HCT116 (cell line): ENCODE results near the gene TRIP13. TPM values are rescaled to one million over a fixed set of nuclear protein-coding genes. Genes with fewer than 3 reads are reported as not detected.

Experiments
- ATAC-seq: fragments of 200-7000 bp; cut with Tn5 transposase; 2 replicates; pipeline ENCODE4 v1.9.1; 2020; ENCODE audit warnings: mild to moderate bottlenecking, moderate library complexity
- BruUV-seq: library from RNA; stranded (reverse); fragments of 400-500 nt; replicated peaks from 2 replicates; lab custom pipeline; 2021; lab: Mats Ljungman, UMichigan
- CTCF ChIA-PET: fragments of 300-600 bp; sonication (Branson Sonifier 250); formaldehyde crosslinking; loops from one replicate; lab custom pipeline; 2021; ENCODE audit warnings: antibody characterized with exemption; lab: Charles Lee
- POLR2A ChIA-PET: fragments of 300-600, 350-600 bp; sonication (Branson Sonifier 250); formaldehyde crosslinking; loops from one replicate; lab custom pipeline; 2021; ENCODE audit warnings: antibody characterized with exemption; lab: Charles Lee
- RAD21 ChIA-PET, 2 experiments: fragments of 300-600 bp; sonication (Branson Sonifier 250); formaldehyde crosslinking; loops; one replicate each; lab custom pipeline; 2023; ENCODE audit warnings: low total read pairs in 2 of 2; ENCODE audit not compliant: uncharacterized antibody in 2 of 2, unreplicated experiment in 2 of 2, low non-redundant PET in 1 of 2; lab: Charles Lee
- DNase-seq: peaks from one replicate; pipeline ENCODE4 v3.0.0-alpha.2; 2010; ENCODE audit warnings: low read depth, low spot score
- H2AFZ ChIP-seq: fragments of 200-600 bp; shearing (Covaris generic), sonication (generic); 2 replicates; pipeline ENCODE4 v1.6.1; 2017; ENCODE audit warnings: low read depth, mixed run types, mixed read lengths, antibody characterized with exemption, low read length; ENCODE audit not compliant: poor library complexity, severe bottlenecking
- H3K27ac ChIP-seq: 2 replicates; pipeline ENCODE4 v1.5.1; 2012; ENCODE audit warnings: low read depth, low read length
- H3K27me3 ChIP-seq: fragments of 200-600 bp; sonication (generic); 2 replicates; pipeline ENCODE4 v1.6.1; 2016; ENCODE audit warnings: mixed run types, low read length, mixed read lengths; ENCODE audit not compliant: insufficient read depth
- H3K36me3 ChIP-seq, 2 experiments: fragments of 200-500 bp in 1 of 2; fragments of 200-600 bp in 1 of 2; sonication (Bioruptor generic) in 1 of 2; sonication (generic) in 1 of 2; 2 replicates each; pipeline versions ENCODE4 v1.5.1 to v1.6.1; 2014 to 2016; ENCODE audit warnings: low read length in 2 of 2, inconsistent platforms in 1 of 2, mixed read lengths in 1 of 2, mixed run types in 1 of 2; ENCODE audit not compliant: insufficient read depth in 2 of 2, control insufficient read depth in 1 of 2
- H3K4me1 ChIP-seq, 2 experiments: fragments of 200-600 bp in 1 of 2; sonication (generic) in 1 of 2; 2 replicates each; pipeline versions ENCODE4 v1.5.1 to v1.6.1; 2012 to 2017; ENCODE audit warnings: low read length in 2 of 2, inconsistent platforms in 1 of 2, mild to moderate bottlenecking in 1 of 2, mixed read lengths in 1 of 2, mixed run types in 1 of 2, moderate library complexity in 1 of 2; ENCODE audit not compliant: insufficient read depth in 2 of 2, control insufficient read depth in 1 of 2
- H3K4me2 ChIP-seq: fragments of 200-600 bp; sonication (generic); 2 replicates; pipeline ENCODE4 v1.6.1; 2017; ENCODE audit warnings: mixed run types, low read length, mixed read lengths
- H3K4me3 ChIP-seq, 2 experiments: fragments of 200-600 bp in 1 of 2; sonication (generic) in 1 of 2; replicated peaks in 1 of 2; 2 replicates each; pipeline ENCODE4 v1.5.1; 2011 to 2016; ENCODE audit warnings: low read length in 2 of 2, control low read depth in 1 of 2, low read depth in 1 of 2, mild to moderate bottlenecking in 1 of 2, mixed read lengths in 1 of 2, mixed run types in 1 of 2
- H3K79me2 ChIP-seq: fragments of 200-600 bp; sonication (generic); 2 replicates; pipeline ENCODE4 v1.6.1; 2017; ENCODE audit warnings: mild to moderate bottlenecking, mixed run types, low read length, moderate library complexity, mixed read lengths; ENCODE audit not compliant: insufficient read depth
- H3K9ac ChIP-seq: fragments of 200-600 bp; sonication (generic); 2 replicates; pipeline ENCODE4 v1.6.1; 2016; ENCODE audit warnings: low read length, mixed read lengths
- H3K9me2 ChIP-seq: fragments of 200-600 bp; sonication (generic), shearing (Covaris generic); 2 replicates; pipeline ENCODE4 v1.6.1; 2017; ENCODE audit warnings: mixed run types, mild to moderate bottlenecking, moderate library complexity; ENCODE audit not compliant: insufficient read depth
- H3K9me3 ChIP-seq, 2 experiments: fragments of 200-500 bp in 1 of 2; fragments of 200-600 bp in 1 of 2; sonication (Bioruptor generic) in 1 of 2; sonication (generic) in 1 of 2; 2 replicates each; pipeline ENCODE4 v1.6.1; 2014 to 2017; ENCODE audit warnings: low read length in 2 of 2, mixed read lengths in 2 of 2, inconsistent platforms in 1 of 2, low read depth in 1 of 2, mild to moderate bottlenecking in 1 of 2, mixed run types in 1 of 2, moderate library complexity in 1 of 2; ENCODE audit not compliant: control insufficient read depth in 1 of 2, insufficient read depth in 1 of 2
- H4K20me1 ChIP-seq: fragments of 200-600 bp; sonication (generic), shearing (Covaris generic); 2 replicates; pipeline ENCODE4 v1.6.1; 2017; ENCODE audit warnings: mixed run types, mild to moderate bottlenecking, moderate library complexity; ENCODE audit not compliant: insufficient read depth
- CBX3 ChIP-seq: IDR thresholded peaks from 2 replicates; pipeline ENCODE4 v1.6.1; 2012; ENCODE audit warnings: low read depth
- CEBPB ChIP-seq: IDR thresholded peaks from 2 replicates; pipeline ENCODE4 v1.6.1; 2012; ENCODE audit warnings: low read depth
- EGR1 ChIP-seq: IDR thresholded peaks from 2 replicates; pipeline ENCODE4 v1.6.1; 2012; ENCODE audit warnings: low read depth
- EZH2phosphoT487 ChIP-seq: fragments of 200-600 bp; IDR thresholded peaks from 2 replicates; pipeline ENCODE4 v1.6.1; 2018; ENCODE audit warnings: antibody characterized with exemption, borderline replicate concordance
- RAD21 ChIP-seq: IDR thresholded peaks from 2 replicates; pipeline ENCODE4 v1.6.1; 2012; ENCODE audit warnings: low read depth, mild to moderate bottlenecking
- SP1 ChIP-seq: IDR thresholded peaks from 2 replicates; pipeline ENCODE4 v1.6.1; 2012; ENCODE audit warnings: low read depth
- ZBTB33 ChIP-seq: IDR thresholded peaks from 2 replicates; pipeline ENCODE4 v1.6.1; 2011; ENCODE audit warnings: mild to moderate bottlenecking, low read length, moderate library complexity; ENCODE audit not compliant: insufficient replicate concordance; ENCODE audit errors: extremely low read depth
- intact Hi-C: fragments of 100-400 bp; cut with micrococcal nuclease; formaldehyde crosslinking; loops from 2 replicates; pipeline ENCODE4 v1.10.0; 2022
- total RNA-seq: library from RNA; stranded (reverse); gene quantifications from one replicate; pipeline ENCODE4 v1.2.1, GENCODE V29; 2021; ENCODE audit not compliant: unreplicated experiment

The TRIP13 gene
- total RNA-seq, 1 experiment from 2014 or later: 45.0 TPM

- Histone ChIP-seq H3K79me2 (peaks cover 56% of the 10 kb centered on the region), H3K4me1 (no peaks in the 10 kb centered on the region), H2AFZ (no peak overlapping the region), H4K20me1 (no peaks in the 10 kb centered on the region; the same call in 1 of the 2 replicates), H3K36me3 (peaks cover 57 to 66% of the 10 kb centered on the region in 2 experiments), H3K9me2 (no peaks in the 10 kb centered on the region), H3K9me3 (no peaks in the 10 kb centered on the region), H3K4me2 (no peak overlapping the region), H3K27ac (no peak overlapping the region), H3K27me3 (no peaks in the 10 kb centered on the region), H3K4me3 (no peak overlapping the region), H3K9ac (no peak overlapping the region)
- ATAC-seq (no peak), DNase-seq (no peak)
- RAD21 ChIA-PET: no interaction called here
- CTCF ChIA-PET: no interaction called here
- intact Hi-C loops: no loop called here
- no peak for TF ChIP-seq CEBPB
- no peak for TF ChIP-seq ZBTB33
- no peak for TF ChIP-seq RAD21
- no peak for TF ChIP-seq EGR1
- no peak for TF ChIP-seq EZH2phosphoT487
- TF ChIP-seq CBX3: no peak
- no peak for TF ChIP-seq SP1
- BruUV-seq: no TSS peak
- POLR2A ChIA-PET: no interaction called here
Observed at GRCh38 chr5:880816-881550, 11.7 kb upstream of the TRIP13 start.

- Histone ChIP-seq H3K4me3 (no peak overlapping the region), H3K9me2 (no peaks in the 10 kb centered on the region), H4K20me1 (no peaks in the 10 kb centered on the region; the same call in 1 of the 2 replicates), H3K9ac (no peak overlapping the region), H2AFZ (no peak overlapping the region)
- CTCF ChIA-PET: no interaction called here
- no TSS peak for BruUV-seq
- DNase-seq: no peak
- no peak for ATAC-seq
- no peak for TF ChIP-seq EZH2phosphoT487
- TF ChIP-seq, all 23 proteins: peak for 0
- no peak overlapping the region for H3K4me2 ChIP-seq
- RAD21 ChIA-PET: no interaction called here
- H3K27ac ChIP-seq: no peak overlapping the region
- intact Hi-C loops: no loop called here
- H3K27me3 ChIP-seq: no peaks in the 10 kb centered on the region
- no peaks in the 10 kb centered on the region for H3K9me3 ChIP-seq
- peaks cover 57 to 67% of the 10 kb centered on the region in 2 experiments for H3K36me3 ChIP-seq
- H3K79me2 ChIP-seq: peaks cover 62% of the 10 kb centered on the region
- POLR2A ChIA-PET: no interaction called here
- no peaks in the 10 kb centered on the region for H3K4me1 ChIP-seq
Observed at GRCh38 chr5:881551-881935, 11.1 kb upstream of the TRIP13 start.
